Heart left ventricle (tissue), 13 donors: ENCODE measurements around the gene ZYG11B.

Experiments used
- POLR2A ChIP-seq, 2 donors: fragments of 450-650 bp; IDR thresholded peaks; one replicate each; pipeline ENCODE4 v1.6.1; 2017; ENCODE audit warnings: antibody characterized with exemption in 2 of 2, mild to moderate bottlenecking in 2 of 2, moderate library complexity in 2 of 2
- TF ChIP-seq, protein P1 (sequence below), 12 donors: fragments of 200-600 bp; sonication (generic) in 4 of 12; IDR thresholded peaks; one replicate each; pipeline versions ENCODE4 v1.5.0 to v1.8.0; 2018 to 2022; ENCODE audit warnings: antibody characterized with exemption in 12 of 12, mild to moderate bottlenecking in 5 of 12
- donor health status: ischemic (EF 13 %, LVEDD 7.1; RV severe dilation, severe dysfunction).
- donor health status: DM: no; HTN: yes; CAD: no.
- donor health status: DM: no; HTN: no; CAD: no.
- donor health status: ischemic (EF 25% LVEDD 6.9; RV normal size, moderate dysfunction).
- donor health status: ischemic (EF 25% LVEDD 5.7; RV mildly dilated, moderate dysfunction).
- donor health status: ischemic (EF 35%, LVEDD 5.7; RV mildly dilated, moderate dysfunction).
- donor health status: nonischemic (EF 11% LVEDD 7.7; RV severe dilation, severe dysfunction).
- donor health status: DM: yes; HTN: yes; CAD: no.
- donor health status: PGD.
- donor health status: ischemic (EF 29% LVEDD 5.4; RV normal size, mild dysfunction).
- donor health status: nonischemic (EF 23%, LVEDD 6.1; RV moderate dilation, normal function).

DNA sequence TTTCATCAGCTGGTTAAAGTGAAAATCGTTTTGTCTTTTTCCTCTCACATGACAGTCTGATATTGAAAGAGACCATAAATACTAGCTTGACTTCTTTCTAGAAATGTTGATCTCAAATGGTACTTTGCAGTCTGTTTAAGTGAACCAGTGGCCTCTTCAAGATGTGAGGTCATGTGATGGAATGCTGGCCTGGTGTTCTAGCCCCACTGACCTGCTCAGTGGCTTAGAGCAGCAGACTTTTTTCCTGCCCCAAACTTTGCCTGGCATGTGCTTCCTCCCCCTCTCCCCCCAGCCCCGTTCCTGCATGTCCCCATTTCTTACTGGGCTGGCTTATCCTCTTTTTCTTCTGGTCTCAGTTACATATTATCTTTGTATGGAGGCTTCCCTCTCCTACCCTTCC is 150.6 kb downstream of the ZYG11B start:
- TF ChIP-seq, protein P1, sequence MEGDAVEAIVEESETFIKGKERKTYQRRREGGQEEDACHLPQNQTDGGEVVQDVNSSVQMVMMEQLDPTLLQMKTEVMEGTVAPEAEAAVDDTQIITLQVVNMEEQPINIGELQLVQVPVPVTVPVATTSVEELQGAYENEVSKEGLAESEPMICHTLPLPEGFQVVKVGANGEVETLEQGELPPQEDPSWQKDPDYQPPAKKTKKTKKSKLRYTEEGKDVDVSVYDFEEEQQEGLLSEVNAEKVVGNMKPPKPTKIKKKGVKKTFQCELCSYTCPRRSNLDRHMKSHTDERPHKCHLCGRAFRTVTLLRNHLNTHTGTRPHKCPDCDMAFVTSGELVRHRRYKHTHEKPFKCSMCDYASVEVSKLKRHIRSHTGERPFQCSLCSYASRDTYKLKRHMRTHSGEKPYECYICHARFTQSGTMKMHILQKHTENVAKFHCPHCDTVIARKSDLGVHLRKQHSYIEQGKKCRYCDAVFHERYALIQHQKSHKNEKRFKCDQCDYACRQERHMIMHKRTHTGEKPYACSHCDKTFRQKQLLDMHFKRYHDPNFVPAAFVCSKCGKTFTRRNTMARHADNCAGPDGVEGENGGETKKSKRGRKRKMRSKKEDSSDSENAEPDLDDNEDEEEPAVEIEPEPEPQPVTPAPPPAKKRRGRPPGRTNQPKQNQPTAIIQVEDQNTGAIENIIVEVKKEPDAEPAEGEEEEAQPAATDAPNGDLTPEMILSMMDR (IDR thresholded peaks at IDR 0.05): no peak
- no peak for TF ChIP-seq POLR2A (IDR thresholded peaks at IDR 0.05)
